HepG2 (cell line): ENCODE data around the gene ARHGEF10L. TPM values are rescaled to one million over a fixed set of nuclear protein-coding genes. Genes with fewer than 3 reads are reported as not detected.

Experiments used
- ARID5B ChIP-seq: IDR thresholded peaks from 2 replicates; pipeline ENCODE4 v1.4.0; 2020; ENCODE audit warnings: mild to moderate bottlenecking, missing genetic modification reagents
- BRD4 ChIP-seq: sonication (generic); formaldehyde crosslinking; IDR thresholded peaks from 2 replicates; pipeline ENCODE4 v1.4.0; 2020; ENCODE audit warnings: missing genetic modification reagents
- DMAP1 ChIP-seq: IDR thresholded peaks from 2 replicates; pipeline ENCODE4 v1.6.1; 2016
- DNMT1 ChIP-seq: sonication (generic); formaldehyde crosslinking; IDR thresholded peaks from 2 replicates; pipeline ENCODE4 v1.5.1; 2020; ENCODE audit warnings: mild to moderate bottlenecking, missing genetic modification reagents
- HNF4A ChIP-seq: sonication (generic); formaldehyde crosslinking; IDR thresholded peaks from 2 replicates; pipeline ENCODE4 v1.4.0; 2020; ENCODE audit warnings: missing genetic modification reagents
- HNF4G ChIP-seq, 2 experiments: sonication (generic) in 1 of 2; formaldehyde crosslinking in 1 of 2; IDR thresholded peaks; 2 replicates each; pipeline versions ENCODE4 v1.4.0 to v1.6.1; 2011 to 2020; ENCODE audit warnings: borderline replicate concordance in 2 of 2, low read depth in 2 of 2, mild to moderate bottlenecking in 2 of 2, low read length in 1 of 2, missing genetic modification reagents in 1 of 2, moderate library complexity in 1 of 2
- IRF2 ChIP-seq: IDR thresholded peaks from 2 replicates; pipeline ENCODE4 v1.6.1; 2018; ENCODE audit warnings: missing genetic modification reagents, missing compliant biosample characterization
- PAXIP1 ChIP-seq: sonication (generic); formaldehyde crosslinking; conservative IDR thresholded peaks from 2 replicates; pipeline ENCODE4 v1.4.0; 2020; ENCODE audit warnings: mild to moderate bottlenecking, missing genetic modification reagents, moderate library complexity
- SKI ChIP-seq: fragments of 450-650 bp; IDR thresholded peaks from one replicate; pipeline ENCODE4 v1.6.1; 2018; ENCODE audit warnings: mild to moderate bottlenecking; ENCODE audit not compliant: partially characterized antibody
- TFDP1 ChIP-seq: IDR thresholded peaks from 2 replicates; pipeline ENCODE4 v1.6.1; 2016; ENCODE audit warnings: missing compliant biosample characterization, missing genetic modification reagents, borderline replicate concordance
- THRA ChIP-seq: sonication (generic); formaldehyde crosslinking; IDR thresholded peaks from 2 replicates; pipeline ENCODE4 v1.4.0; 2020; ENCODE audit warnings: missing genetic modification reagents, borderline replicate concordance
- ZFP1 ChIP-seq: IDR thresholded peaks from 2 replicates; pipeline ENCODE4 v1.6.1; 2016
- ZNF160 ChIP-seq: sonication (generic); formaldehyde crosslinking; IDR thresholded peaks from 2 replicates; pipeline ENCODE4 v1.8.0; 2022; ENCODE audit warnings: mild to moderate bottlenecking, inconsistent platforms, missing genetic modification reagents
- ZNF703 ChIP-seq: sonication (generic); formaldehyde crosslinking; IDR thresholded peaks from 2 replicates; pipeline ENCODE4 v1.5.1; 2020; ENCODE audit warnings: missing genetic modification reagents, mild to moderate bottlenecking, moderate library complexity, borderline replicate concordance
- ZSCAN21 ChIP-seq: sonication (generic); formaldehyde crosslinking; IDR thresholded peaks from 2 replicates; pipeline ENCODE4 v1.8.0; 2022; ENCODE audit warnings: mild to moderate bottlenecking, missing genetic modification reagents, moderate library complexity, borderline replicate concordance
- ZSCAN25 ChIP-seq: sonication (generic); formaldehyde crosslinking; IDR thresholded peaks from 2 replicates; pipeline ENCODE4 v1.8.0; 2022; ENCODE audit warnings: mild to moderate bottlenecking, missing genetic modification reagents
- polyA plus RNA-seq, 8 experiments: library from polyadenylated mRNA; depleted of rRNA in 3 of 8; stranded (reverse) in 7 of 8; unstranded in 1 of 8; fragments of >200 nt; fragmentation: Illumina TruSeq in 4 of 8; extraction: Trizol in 4 of 8; gene quantifications; 2 replicates each; pipeline versions ENCODE4 v1.2.1 to v1.2.3, GENCODE V29; 2011 to 2016; ENCODE audit warnings: low read depth in 4 of 8, missing spikeins in 1 of 8, mixed read lengths in 1 of 8; ENCODE audit not compliant: insufficient read depth in 1 of 8
- total RNA-seq, 5 experiments: library from RNA; depleted of rRNA; stranded (reverse); fragments of >200 nt; fragmentation: Illumina TruSeq; extraction: Trizol; gene quantifications; 2 replicates each; pipeline ENCODE4 v1.2.3, GENCODE V29; 2016; ENCODE audit warnings: low read depth in 1 of 5

ARHGEF10L gene
- total and polyA plus RNA-seq, 2 of the 13 experiments (the other 11 are each of a cell fraction or from before 2014, with no cell fraction given): 46.5 to 78.3 TPM

GRCh38 chr1:17588048-17588871 lies 48.8 kb downstream of the ARHGEF10L start (continued):
- peak; percentile 93 for TF ChIP-seq PAXIP1 (CRISPR knock-in tag)
- TF ChIP-seq ZSCAN21 (CRISPR knock-in tag): no peak
- no peak for TF ChIP-seq ZNF703
- TF ChIP-seq HNF4G (IDR thresholded peaks at IDR 0.05; ENCODE audit: borderline replicate concordance, low read depth, low read length): peak; percentile 87
- TF ChIP-seq HNF4G (CRISPR knock-in tag; IDR thresholded peaks at IDR 0.05; ENCODE audit: borderline replicate concordance, low read depth): peak; percentile 95
- peak; percentile 75 for TF ChIP-seq ARID5B (CRISPR knock-in tag)
- TF ChIP-seq ZFP1 (CRISPR knock-in tag): 0 out of 2 replicates have a peak, but pooled peaks have one; percentile 70
- TF ChIP-seq DNMT1 (CRISPR knock-in tag): 0 out of 2 replicates have a peak, but pooled peaks have one; percentile 27
- peak; percentile 74; the same call in 1 of the 2 replicates for TF ChIP-seq ZNF160 (CRISPR knock-in tag)
- peak; percentile 89; the same call in 1 of the 2 replicates for TF ChIP-seq THRA (CRISPR knock-in tag)
- TF ChIP-seq IRF2 (CRISPR knock-in tag): peak; percentile 54; the same call in 1 of the 2 replicates
- TF ChIP-seq SKI: peak; percentile 85
- peak; percentile 69; the same call in 1 of the 2 replicates for TF ChIP-seq TFDP1 (CRISPR knock-in tag)
- peak; percentile 96 for TF ChIP-seq HNF4A (CRISPR knock-in tag)
- no peak for TF ChIP-seq ZSCAN25 (CRISPR knock-in tag)
- TF ChIP-seq BRD4 (CRISPR knock-in tag): peak; percentile 38; the same call in 1 of the 2 replicates
- peak; percentile 69; the same call in 1 of the 2 replicates for TF ChIP-seq DMAP1
- TF ChIP-seq, all 625 proteins: peak for 187
